K562 (cell line): ENCODE results near the gene PTPRU. TPM values are rescaled to one million over a fixed set of nuclear protein-coding genes. Genes with fewer than 3 reads are reported as not detected.

ENCODE experiments used
- ATAC-seq: fragments of 200-7000 bp; cut with Tn5 transposase; 3 replicates; pipeline ENCODE4 v1.9.1; 2020; ENCODE audit warnings: moderate library complexity
- BruUV-seq: library from RNA; stranded (reverse); fragments of 400-500 nt; replicated peaks from 2 replicates; lab custom pipeline; 2021; lab: Mats Ljungman, UMichigan
- CTCF ChIA-PET: fragments of 300-600 bp; formaldehyde crosslinking; extraction: SDS; loops from one replicate; lab custom pipeline; 2021; ENCODE audit warnings: low intra/inter-chr PET ratio; lab: Yijun Ruan, JAX
- POLR2A ChIA-PET: fragments of 300-600, 350-650 bp; sonication (Branson Sonifier 250); formaldehyde crosslinking; extraction: SDS; loops from one replicate; lab custom pipeline; 2021; ENCODE audit warnings: antibody characterized with exemption, inconsistent platforms; lab: Yijun Ruan, JAX
- DNase-seq, 4 experiments: peaks; one replicate each; pipeline versions ENCODE4 v3.0.0 to v3.0.0-alpha.2; 2011 to 2018; ENCODE audit warnings: low spot score in 3 of 4, mixed read lengths in 3 of 4; ENCODE audit errors: extremely low read depth in 1 of 4
- FAIRE-seq: peaks from 2 replicates; lab custom pipeline; 2011; peaks lifted over from hg19 to GRCh38; lab: Jason Lieb, UNC
- H2AFZ ChIP-seq: 2 replicates; pipeline ENCODE4 v1.6.0; 2011; ENCODE audit warnings: low read depth, low read length, control low read depth, inconsistent platforms
- H3K27ac ChIP-seq: fragments of 200-600 bp; 3 replicates; pipeline ENCODE4 v1.8.0; 2011; ENCODE audit warnings: low read depth, mild to moderate bottlenecking, control low read depth, inconsistent platforms, low read length, moderate library complexity, mixed read lengths; ENCODE audit errors: extremely low read depth
- H3K27me3 ChIP-seq, 2 experiments: fragments of 300-600 bp in 1 of 2; 2 replicates in 1 of 2; 3 replicates in 1 of 2; pipeline versions ENCODE4 v1.6.0 to v1.8.0; 2011; ENCODE audit warnings: inconsistent platforms in 2 of 2, low read length in 2 of 2, mild to moderate bottlenecking in 1 of 2, mixed read lengths in 1 of 2, moderate library complexity in 1 of 2; ENCODE audit not compliant: control insufficient read depth in 2 of 2, insufficient read depth in 2 of 2
- H3K36me3 ChIP-seq: fragments of 300-600 bp; 3 replicates; pipeline ENCODE4 v1.8.0; 2011; ENCODE audit warnings: mild to moderate bottlenecking, low read length, inconsistent platforms; ENCODE audit not compliant: control insufficient read depth, insufficient read depth
- H3K4me1 ChIP-seq, 2 experiments: fragments of 200-600 bp in 1 of 2; replicated peaks in 1 of 2; 2 replicates in 1 of 2; 3 replicates in 1 of 2; pipeline versions ENCODE4 v1.5.1 to v1.8.0; 2011; ENCODE audit warnings: inconsistent platforms in 2 of 2, low read length in 2 of 2, mild to moderate bottlenecking in 1 of 2, mixed read lengths in 1 of 2, moderate library complexity in 1 of 2; ENCODE audit not compliant: control insufficient read depth in 2 of 2, insufficient read depth in 2 of 2
- H3K4me2 ChIP-seq: 2 replicates; pipeline ENCODE4 v1.6.1; 2011; ENCODE audit warnings: low read length, control low read depth, inconsistent platforms, mixed read lengths; ENCODE audit not compliant: insufficient read depth
- H3K4me3 ChIP-seq: fragments of 200-600 bp; sonication (generic), shearing (Covaris generic); 2 replicates; pipeline ENCODE4 v1.5.1; 2016; ENCODE audit warnings: control low read depth, inconsistent platforms
- H3K79me2 ChIP-seq: fragments of 200-600 bp; 3 replicates; pipeline ENCODE4 v1.8.0; 2011; ENCODE audit warnings: low read length, inconsistent platforms; ENCODE audit not compliant: control insufficient read depth, insufficient read depth
- H3K9ac ChIP-seq, 2 experiments: 2 replicates each; pipeline versions ENCODE4 v1.6.0 to v1.6.1; 2011; ENCODE audit warnings: low read depth in 2 of 2, low read length in 2 of 2, control low read depth in 1 of 2, inconsistent platforms in 1 of 2, mild to moderate bottlenecking in 1 of 2, mixed read lengths in 1 of 2; ENCODE audit not compliant: insufficient read depth in 1 of 2
- H3K9me1 ChIP-seq: one replicate; pipeline ENCODE4 v1.6.0; 2011; ENCODE audit warnings: inconsistent platforms, mild to moderate bottlenecking, low read length, moderate library complexity; ENCODE audit not compliant: control insufficient read depth, insufficient read depth
- H3K9me3 ChIP-seq: replicated peaks from 2 replicates; pipeline ENCODE4 v1.5.1; 2011; ENCODE audit warnings: low read depth, low read length, inconsistent platforms; ENCODE audit not compliant: control insufficient read depth, insufficient read depth
- H4K20me1 ChIP-seq: replicated peaks from 2 replicates; pipeline ENCODE4 v1.6.1; 2011; ENCODE audit warnings: low read length, inconsistent platforms, mixed read lengths; ENCODE audit not compliant: control insufficient read depth, insufficient read depth
- BCOR ChIP-seq: fragments of 450-650 bp; IDR thresholded peaks from 2 replicates; pipeline ENCODE4 v1.6.1; 2016
- DPF2 ChIP-seq: fragments of 450-650 bp; IDR thresholded peaks from 2 replicates; pipeline ENCODE4 v1.6.1; 2016
- FOXP1 ChIP-seq: sonication (generic); formaldehyde crosslinking; IDR thresholded peaks from 2 replicates; pipeline ENCODE4 v1.8.0; 2022; ENCODE audit warnings: mild to moderate bottlenecking, missing genetic modification reagents
- PHF8 ChIP-seq: fragments of 200-600 bp; sonication (generic); IDR thresholded peaks from 2 replicates; pipeline ENCODE4 v1.6.1; 2012; ENCODE audit warnings: mixed run types, mild to moderate bottlenecking, inconsistent platforms, low read length, moderate library complexity, borderline replicate concordance
- PKNOX1 ChIP-seq: fragments of 450-650 bp; IDR thresholded peaks from 2 replicates; pipeline ENCODE4 v1.6.1; 2016
- POLR2AphosphoS2 ChIP-seq: IDR thresholded peaks from 2 replicates; pipeline ENCODE4 v1.6.1; 2012; ENCODE audit warnings: low read length, improper control_type of control experiment
- RBM17 ChIP-seq: fragments of 200-400 bp; formaldehyde crosslinking; IDR thresholded peaks from 2 replicates; pipeline ENCODE4 v1.6.1; 2017; ENCODE audit warnings: low read depth, mild to moderate bottlenecking, low read length, borderline replicate concordance
- RBM39 ChIP-seq: fragments of 200-400 bp; formaldehyde crosslinking; optimal IDR thresholded peaks from 2 replicates; pipeline ENCODE3; 2018; ENCODE audit warnings: low read depth, low read length
- SAFB2 ChIP-seq: fragments of 200-400 bp; formaldehyde crosslinking; IDR thresholded peaks from 2 replicates; pipeline ENCODE4 v1.6.1; 2018; ENCODE audit warnings: borderline replicate concordance, low read length, low read depth, moderate library complexity; ENCODE audit not compliant: severe bottlenecking
- VEZF1 ChIP-seq: fragments of 200-800 bp; sonication (Bioruptor generic); IDR thresholded peaks from 2 replicates; pipeline ENCODE4 v1.6.1; 2017; ENCODE audit warnings: missing genetic modification characterization, missing compliant biosample characterization
- ZNF707 ChIP-seq: fragments of 250-450 bp; sonication (Bioruptor Pico); conservative IDR thresholded peaks from 2 replicates; pipeline ENCODE4 v1.8.0; 2022; ENCODE audit warnings: inconsistent platforms, mild to moderate bottlenecking, moderate library complexity
- WGBS: fragments of 100-300 bp; shearing (Covaris generic); methylation state at CpG from one replicate; pipeline ENCODE4 v1.1.6; 2016; ENCODE audit warnings: low coverage, mixed read lengths; ENCODE audit not compliant: insufficient coverage; ENCODE audit errors: missing lambda C conversion rate; 5-methylcytosine and 5-hydroxymethylcytosine counted together
- in situ Hi-C: fragments of 300-500 bp; cut with MboI; formaldehyde crosslinking; loops from 4 replicates; pipeline ENCODE4 v1.15.0; 2018; ENCODE audit warnings: inconsistent platforms, mixed read lengths
- intact Hi-C: fragments of 100-400 bp; cut with micrococcal nuclease; formaldehyde crosslinking; loops from 2 replicates; pipeline ENCODE4 v1.14.2; 2022
- polyA plus RNA-seq, 8 experiments: library from polyadenylated mRNA; depleted of rRNA in 4 of 8; stranded (reverse) in 5 of 8; unstranded in 3 of 8; fragments of >200 nt; fragmentation: Nextera tagmentation in 2 of 8; fragmentation: Illumina TruSeq in 1 of 8; extraction: Ambion mirVana in 2 of 8; extraction: Trizol in 1 of 8; gene quantifications; 2 replicates each; pipeline versions ENCODE4 v1.2.1 to v1.2.3, GENCODE V29; 2011 to 2014; ENCODE audit warnings: inconsistent platforms in 1 of 8, missing spikeins in 1 of 8
- total RNA-seq, 7 experiments: library from RNA; depleted of rRNA in 6 of 7; stranded (reverse); fragments of >200 nt in 6 of 7; fragmentation: Illumina TruSeq in 2 of 7; extraction: Trizol in 2 of 7; gene quantifications; 2 replicates each; pipeline versions ENCODE4 v1.2.1 to v1.2.3, GENCODE V29; 2011 to 2021; ENCODE audit warnings: low replicate concordance in 1 of 7
- TF ChIP-seq, protein P1 (sequence below): fragments of 450-650 bp; IDR thresholded peaks from 2 replicates; pipeline ENCODE4 v1.7.0; 2016; ENCODE audit warnings: borderline replicate concordance
- TF ChIP-seq, protein P2 (sequence below), 2 experiments: fragments of 450-650 bp in 1 of 2; sonication (generic) in 1 of 2; formaldehyde crosslinking in 1 of 2; IDR thresholded peaks in 1 of 2; conservative IDR thresholded peaks in 1 of 2; 2 replicates each; pipeline versions ENCODE4 v1.6.1 to v1.8.1; 2016 to 2023; ENCODE audit warnings: mild to moderate bottlenecking in 2 of 2, moderate library complexity in 2 of 2, inconsistent platforms in 1 of 2, missing genetic modification reagents in 1 of 2
- TF ChIP-seq, protein P3 (sequence below): fragments of 250-450 bp; sonication (Bioruptor Pico); IDR thresholded peaks from 2 replicates; pipeline ENCODE4 v1.8.0; 2022; ENCODE audit warnings: inconsistent platforms, mild to moderate bottlenecking, moderate library complexity, borderline replicate concordance

PTPRU gene
- total and polyA plus RNA-seq, 9 of the 15 experiments (the other 6 are each of a cell fraction or from before 2014, with no cell fraction given) = 0.01 to 2.9 (median 1.0) TPM

DNA sequence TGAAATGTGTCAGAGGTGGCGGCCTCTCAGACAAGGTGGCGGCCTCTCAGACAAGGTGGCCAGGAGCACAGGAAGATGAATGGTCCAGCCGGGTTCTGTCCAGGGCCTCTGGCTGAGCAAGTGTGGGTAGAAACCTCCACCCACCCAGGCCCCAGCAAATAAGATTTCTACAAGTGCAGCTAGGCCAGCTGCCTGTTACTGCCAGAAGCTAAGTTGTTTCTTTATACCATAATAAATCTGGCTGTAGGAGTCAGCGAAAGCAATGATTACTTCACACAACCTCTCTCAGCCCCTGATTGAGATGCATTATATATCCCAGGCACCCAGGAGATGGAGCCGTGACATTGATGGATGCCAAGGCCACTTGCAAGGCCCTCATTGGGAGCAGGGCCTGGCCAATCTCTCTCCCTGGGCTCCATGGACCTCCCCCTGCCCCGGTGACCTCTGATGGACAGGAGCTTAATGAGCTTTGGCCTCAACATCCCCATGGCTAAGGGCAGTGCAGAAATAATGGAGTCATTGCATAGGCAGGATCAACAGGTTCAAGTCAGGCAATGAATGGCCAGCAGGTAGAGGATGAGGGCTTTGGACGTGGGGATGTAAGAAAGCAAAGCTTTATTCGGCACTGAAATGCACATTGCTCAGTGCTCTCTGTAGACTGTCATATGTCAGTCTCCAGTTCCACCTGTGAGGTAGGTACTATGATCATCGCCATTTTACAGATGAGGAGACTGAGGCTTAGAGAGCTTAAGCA, 92.9 kb downstream of the PTPRU start:
- intact Hi-C loops = no loop called here
- Histone ChIP-seq H4K20me1 (0 out of 2 replicates have a peak, but pooled peaks cover 4% of the 10 kb centered on the region), H3K4me3 (no peak overlapping the region), H3K27ac (no peak overlapping the region), H3K79me2 (no peaks in the 10 kb centered on the region), H3K27me3 (peaks cover under 1 to 27% of the 10 kb centered on the region in 2 experiments; a peak in 4 of 5 replicates), H3K4me2 (no peak overlapping the region), H3K9ac (no peak overlapping the region), H3K36me3 (no peaks in the 10 kb centered on the region), H3K4me1 (peaks cover 5 to 11% of the 10 kb centered on the region in 2 experiments; a peak in 4 of 5 replicates), H3K9me1 (no peaks in the 10 kb centered on the region), H3K9me3 (no peaks in the 10 kb centered on the region), H2AFZ (no peak overlapping the region)
- ChIA-PET POLR2A (interaction anchor here (0.6 to 1.0 kb wide), 3 partner anchors 8 to 724 kb away, joined by 3 to 5 read pairs (median 3); no protein-coding TSS in a partner anchor), CTCF (no interaction called here)
- DNase-seq = no peak
- in situ Hi-C loops = no loop called here
- WGBS = 6% methylated on average over 9 of the region's 9 CpGs
- BruUV-seq = no TSS peak
- FAIRE-seq = no peak
- ATAC-seq = no peak
- TF ChIP-seq VEZF1 (no peak), PKNOX1 (peak; percentile 56), ZNF707 (no peak), POLR2AphosphoS2 (no peak), FOXP1 (no peak), RBM17 (no peak), SAFB2 (no peak), PHF8 (no peak), RBM39 (no peak), BCOR (peak; percentile 41; the same call in 1 of the 2 replicates), DPF2 (no peak)
- TF ChIP-seq, protein P1, sequence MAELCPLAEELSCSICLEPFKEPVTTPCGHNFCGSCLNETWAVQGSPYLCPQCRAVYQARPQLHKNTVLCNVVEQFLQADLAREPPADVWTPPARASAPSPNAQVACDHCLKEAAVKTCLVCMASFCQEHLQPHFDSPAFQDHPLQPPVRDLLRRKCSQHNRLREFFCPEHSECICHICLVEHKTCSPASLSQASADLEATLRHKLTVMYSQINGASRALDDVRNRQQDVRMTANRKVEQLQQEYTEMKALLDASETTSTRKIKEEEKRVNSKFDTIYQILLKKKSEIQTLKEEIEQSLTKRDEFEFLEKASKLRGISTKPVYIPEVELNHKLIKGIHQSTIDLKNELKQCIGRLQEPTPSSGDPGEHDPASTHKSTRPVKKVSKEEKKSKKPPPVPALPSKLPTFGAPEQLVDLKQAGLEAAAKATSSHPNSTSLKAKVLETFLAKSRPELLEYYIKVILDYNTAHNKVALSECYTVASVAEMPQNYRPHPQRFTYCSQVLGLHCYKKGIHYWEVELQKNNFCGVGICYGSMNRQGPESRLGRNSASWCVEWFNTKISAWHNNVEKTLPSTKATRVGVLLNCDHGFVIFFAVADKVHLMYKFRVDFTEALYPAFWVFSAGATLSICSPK = no peak
- TF ChIP-seq, protein P2, sequence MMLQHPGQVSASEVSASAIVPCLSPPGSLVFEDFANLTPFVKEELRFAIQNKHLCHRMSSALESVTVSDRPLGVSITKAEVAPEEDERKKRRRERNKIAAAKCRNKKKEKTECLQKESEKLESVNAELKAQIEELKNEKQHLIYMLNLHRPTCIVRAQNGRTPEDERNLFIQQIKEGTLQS (IDR thresholded peaks at IDR 0.05) = no peak
- TF ChIP-seq, protein P2 (CRISPR knock-in tag; conservative IDR thresholded peaks at IDR 0.05) = no peak
- TF ChIP-seq, protein P3, sequence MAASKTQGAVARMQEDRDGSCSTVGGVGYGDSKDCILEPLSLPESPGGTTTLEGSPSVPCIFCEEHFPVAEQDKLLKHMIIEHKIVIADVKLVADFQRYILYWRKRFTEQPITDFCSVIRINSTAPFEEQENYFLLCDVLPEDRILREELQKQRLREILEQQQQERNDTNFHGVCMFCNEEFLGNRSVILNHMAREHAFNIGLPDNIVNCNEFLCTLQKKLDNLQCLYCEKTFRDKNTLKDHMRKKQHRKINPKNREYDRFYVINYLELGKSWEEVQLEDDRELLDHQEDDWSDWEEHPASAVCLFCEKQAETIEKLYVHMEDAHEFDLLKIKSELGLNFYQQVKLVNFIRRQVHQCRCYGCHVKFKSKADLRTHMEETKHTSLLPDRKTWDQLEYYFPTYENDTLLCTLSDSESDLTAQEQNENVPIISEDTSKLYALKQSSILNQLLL = no peak
